ENCODE data around the gene SRSF1.
"Not testable (repeated sequence)": the region's sequence is repeated elsewhere in the genome, so short reads cannot be mapped to it uniquely, and the experiment has no call there.

The SRSF1 gene, protein sequence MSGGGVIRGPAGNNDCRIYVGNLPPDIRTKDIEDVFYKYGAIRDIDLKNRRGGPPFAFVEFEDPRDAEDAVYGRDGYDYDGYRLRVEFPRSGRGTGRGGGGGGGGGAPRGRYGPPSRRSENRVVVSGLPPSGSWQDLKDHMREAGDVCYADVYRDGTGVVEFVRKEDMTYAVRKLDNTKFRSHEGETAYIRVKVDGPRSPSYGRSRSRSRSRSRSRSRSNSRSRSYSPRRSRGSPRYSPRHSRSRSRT

DNA sequence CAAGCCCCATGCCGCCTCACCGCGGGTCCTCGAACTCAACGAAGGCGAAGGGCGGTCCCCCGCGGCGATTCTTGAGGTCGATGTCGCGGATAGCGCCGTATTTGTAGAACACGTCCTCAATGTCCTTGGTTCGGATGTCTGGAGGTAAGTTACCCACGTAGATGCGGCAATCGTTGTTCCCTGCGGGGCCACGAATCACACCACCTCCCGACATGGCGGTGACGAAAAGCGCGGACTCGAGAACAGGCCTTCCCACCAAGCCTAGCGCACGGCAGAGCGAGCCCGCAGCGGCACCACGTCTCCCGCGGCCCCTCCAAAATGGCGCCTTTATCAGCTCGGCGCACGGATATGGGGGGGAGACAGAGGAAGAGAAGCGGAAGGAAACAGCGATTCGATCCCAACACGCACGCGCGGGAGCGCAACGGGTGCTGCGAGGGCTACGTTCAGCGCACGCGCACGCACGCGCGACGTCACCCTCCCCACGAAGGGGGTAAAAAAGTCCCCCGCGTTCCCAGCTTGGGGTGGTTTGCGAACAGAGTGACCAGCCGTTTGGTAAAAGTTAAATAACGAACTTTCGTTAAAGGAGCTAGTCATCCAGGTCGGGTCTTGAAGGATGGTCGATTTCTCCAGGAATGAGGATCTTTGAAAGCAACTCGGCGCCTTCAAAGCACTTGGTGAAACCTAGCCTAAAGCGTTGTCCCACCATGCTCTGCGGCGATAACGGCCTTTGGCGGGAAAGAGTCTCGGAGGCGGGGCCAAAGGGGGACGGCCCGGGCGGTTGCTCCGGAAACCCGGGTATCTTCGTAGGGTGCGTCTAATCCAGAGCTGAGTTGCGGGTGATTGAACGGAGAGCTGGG lies at the start of gene SRSF1:
TSS of gene SRSF1 (minus strand) at position 323 of the 857 bp plus-strand sequence. CDS start at position 214, 109 bp downstream.
- peak; percentile 97 for DNase-seq

DNA sequence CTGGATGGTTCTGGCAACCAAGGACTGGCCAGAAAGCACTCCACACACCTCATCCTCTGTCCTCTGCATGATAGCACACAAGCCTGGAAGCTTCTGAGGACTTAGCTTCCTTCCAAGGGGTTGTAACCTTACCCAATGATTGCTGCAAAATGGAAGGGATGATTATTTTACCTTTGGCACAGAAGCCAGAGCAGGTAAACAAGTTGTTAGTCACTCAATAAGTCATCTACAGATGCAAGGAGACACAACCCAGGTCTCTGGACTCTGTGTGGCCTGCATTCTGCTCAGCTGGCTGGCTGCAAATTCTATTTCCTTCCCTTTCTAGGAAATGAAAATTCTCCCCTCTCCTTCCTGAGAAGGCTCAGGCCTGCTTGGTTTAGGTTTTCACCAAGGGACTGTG lies 49.4 kb upstream of the SRSF1 start:
- no peak for DNase-seq

DNA sequence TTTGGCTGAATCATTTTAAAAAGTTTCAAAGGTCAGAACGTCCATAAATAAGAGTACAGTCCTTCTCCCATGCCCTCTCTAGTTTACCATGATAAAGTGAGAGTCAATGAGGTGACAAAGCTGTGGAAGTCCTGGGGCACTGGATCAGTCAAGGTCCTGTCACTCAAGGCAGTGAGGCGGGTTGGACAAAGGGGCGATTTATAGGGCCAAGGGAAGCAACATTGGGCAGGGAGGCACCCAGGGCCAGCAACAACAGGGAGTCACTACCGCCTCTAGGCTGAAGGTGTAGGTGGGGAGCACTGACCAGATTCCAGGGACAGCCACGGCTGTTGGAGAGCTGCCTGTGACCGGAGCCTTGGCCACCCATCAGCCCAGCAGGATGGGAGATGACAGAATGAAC lies 47.6 kb upstream of the SRSF1 start:
- DNase-seq, result no peak

DNA sequence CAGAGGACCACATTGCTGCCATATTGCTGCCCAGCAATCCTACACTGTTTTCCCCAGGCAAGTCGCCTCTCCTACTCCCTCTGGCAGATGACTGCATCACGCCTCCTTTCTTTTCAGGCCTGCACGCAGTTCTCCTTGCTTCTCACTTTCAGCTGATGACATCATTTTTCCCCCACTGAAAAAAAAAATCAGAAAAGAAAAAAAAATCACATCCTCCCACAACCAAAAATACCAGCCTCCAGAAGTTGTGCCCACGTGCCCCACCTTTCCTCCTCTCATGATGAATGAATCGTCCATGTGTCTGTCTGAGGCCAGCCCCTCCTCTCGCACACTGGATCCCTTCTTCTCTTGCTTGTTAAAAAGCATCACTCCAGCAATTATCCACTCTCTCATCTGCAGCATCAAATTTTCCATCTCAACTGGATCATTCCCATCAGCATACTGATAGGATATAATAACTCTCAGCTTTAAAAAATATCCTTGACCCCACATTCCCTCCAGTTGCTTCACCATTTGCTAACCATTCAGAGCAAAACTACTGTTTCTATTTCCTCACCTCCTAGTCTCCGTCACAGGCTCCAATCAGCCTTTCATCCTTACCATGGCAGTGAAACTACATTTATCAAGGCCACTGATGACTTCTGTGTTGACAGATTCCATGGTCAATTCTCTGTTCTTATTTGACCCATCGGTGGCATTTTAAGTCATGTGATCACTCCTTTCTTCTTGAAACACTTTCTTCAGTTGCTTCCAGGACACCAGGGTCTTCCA lies 46.1 kb upstream of the SRSF1 start:
- no peak for DNase-seq

DNA sequence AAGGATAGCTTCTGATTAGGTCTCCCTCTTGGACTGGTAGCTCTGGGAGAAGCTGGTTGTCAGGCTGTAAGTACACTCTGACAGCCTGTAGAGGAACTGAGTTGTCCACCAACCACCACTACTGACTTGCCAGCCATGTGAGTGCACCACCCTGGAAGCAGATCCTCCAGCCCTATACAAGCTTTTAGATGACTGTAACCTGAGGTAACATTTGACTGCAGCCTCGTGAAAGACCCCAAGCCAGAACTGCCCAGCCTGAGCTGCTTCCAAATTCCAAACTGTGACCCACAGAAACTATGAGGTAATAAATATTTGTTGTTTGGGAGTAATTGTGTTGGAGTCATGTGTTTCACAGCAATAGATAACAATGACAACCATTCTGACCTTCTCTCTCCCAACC lies 45.4 kb upstream of the SRSF1 start:
- no peak for DNase-seq

DNA sequence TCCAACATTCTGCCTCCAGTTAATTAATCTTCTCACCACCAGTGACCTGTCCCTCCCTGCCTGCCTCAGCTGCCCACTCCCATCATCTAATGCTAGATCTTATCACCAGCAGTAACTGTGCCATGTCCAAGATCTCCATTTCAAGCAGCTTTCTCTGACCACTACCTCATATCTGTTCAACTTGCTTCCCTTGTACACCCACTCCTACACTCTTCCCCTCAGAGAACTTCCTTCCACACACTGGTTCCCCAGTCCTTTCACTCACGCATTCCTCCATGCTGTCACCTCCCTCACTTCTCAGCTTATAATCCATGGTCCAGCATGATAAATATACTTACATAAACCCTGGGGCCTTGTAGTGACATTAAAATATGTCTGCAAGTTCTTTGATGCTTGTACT lies 44.4 kb upstream of the SRSF1 start:
- DNase-seq, result no peak

DNA sequence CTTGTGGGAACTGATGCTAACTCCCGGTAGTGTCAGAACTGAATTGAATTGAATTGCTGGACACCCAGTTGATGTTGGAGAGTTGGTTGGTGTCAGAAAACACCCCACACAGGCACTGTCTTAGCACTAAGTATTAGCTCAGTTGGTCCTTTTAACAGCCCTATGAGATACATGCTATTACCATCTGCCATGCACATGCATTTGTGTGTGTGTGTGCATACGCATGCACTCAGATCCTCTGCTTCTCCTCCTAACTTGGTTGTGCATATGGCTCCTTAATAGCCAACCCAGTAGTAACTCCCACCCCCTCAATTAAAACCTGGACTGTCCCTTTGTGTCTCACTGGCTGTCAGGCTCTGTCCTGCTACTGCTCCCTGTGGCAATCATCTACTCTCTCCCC lies 43.9 kb upstream of the SRSF1 start:
- DNase-seq, result no peak

DNA sequence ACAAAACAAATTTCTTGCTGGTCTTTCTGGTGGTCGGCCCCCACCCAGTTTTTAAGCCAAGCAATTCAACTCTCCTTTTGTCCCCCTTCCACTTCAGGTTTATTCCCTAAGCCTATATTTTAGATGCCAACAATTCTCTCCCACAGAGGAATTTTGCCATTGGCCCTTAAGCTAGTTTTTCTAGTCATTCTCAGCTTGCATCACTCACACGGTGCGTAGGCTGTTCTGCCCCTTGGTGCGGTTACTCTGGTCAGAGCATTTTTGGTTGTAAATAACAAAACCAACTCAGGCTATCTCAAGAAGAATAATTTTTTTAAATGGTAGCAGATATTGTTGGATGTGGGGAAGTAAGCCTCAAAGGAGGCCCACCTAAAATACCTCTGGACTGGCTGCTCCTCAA lies 42.5 kb upstream of the SRSF1 start:
- no peak for DNase-seq

DNA sequence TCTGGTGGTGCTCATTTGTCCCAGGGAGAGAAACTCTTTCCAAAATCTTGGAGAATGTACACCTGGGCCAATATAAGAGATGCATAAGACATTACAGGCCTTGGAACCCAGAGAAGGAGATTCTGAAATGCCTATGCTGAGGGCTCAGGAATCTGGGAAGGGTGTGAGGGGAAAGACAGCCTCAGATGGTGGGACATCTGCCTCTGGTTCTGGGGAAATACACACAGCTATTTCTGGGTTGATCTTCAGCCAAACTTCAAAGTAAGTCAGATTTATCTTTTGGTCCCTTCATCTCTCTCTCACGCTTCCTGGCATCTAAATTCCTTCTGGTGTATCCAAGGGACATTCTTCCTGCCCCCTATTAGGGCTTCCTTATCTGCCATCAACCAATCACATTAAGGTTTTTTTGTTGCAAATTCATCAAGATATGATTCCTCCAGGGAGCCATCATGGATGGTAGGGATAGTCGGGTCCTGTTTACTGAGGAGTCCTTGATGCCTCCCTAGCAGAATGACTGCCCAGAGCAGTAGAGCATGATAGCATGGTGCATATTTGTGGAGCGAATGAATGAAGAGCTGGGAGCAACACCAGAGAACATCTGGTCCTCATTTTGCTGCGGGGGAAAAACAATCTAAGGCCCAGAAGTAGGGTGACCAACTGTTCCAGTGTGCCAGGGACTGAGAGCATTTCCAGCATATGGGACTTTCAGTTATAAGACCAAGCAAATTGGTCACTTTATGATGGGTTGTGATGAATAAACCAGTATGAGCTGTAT lies 40.5 kb upstream of the SRSF1 start:
- no peak for DNase-seq

DNA sequence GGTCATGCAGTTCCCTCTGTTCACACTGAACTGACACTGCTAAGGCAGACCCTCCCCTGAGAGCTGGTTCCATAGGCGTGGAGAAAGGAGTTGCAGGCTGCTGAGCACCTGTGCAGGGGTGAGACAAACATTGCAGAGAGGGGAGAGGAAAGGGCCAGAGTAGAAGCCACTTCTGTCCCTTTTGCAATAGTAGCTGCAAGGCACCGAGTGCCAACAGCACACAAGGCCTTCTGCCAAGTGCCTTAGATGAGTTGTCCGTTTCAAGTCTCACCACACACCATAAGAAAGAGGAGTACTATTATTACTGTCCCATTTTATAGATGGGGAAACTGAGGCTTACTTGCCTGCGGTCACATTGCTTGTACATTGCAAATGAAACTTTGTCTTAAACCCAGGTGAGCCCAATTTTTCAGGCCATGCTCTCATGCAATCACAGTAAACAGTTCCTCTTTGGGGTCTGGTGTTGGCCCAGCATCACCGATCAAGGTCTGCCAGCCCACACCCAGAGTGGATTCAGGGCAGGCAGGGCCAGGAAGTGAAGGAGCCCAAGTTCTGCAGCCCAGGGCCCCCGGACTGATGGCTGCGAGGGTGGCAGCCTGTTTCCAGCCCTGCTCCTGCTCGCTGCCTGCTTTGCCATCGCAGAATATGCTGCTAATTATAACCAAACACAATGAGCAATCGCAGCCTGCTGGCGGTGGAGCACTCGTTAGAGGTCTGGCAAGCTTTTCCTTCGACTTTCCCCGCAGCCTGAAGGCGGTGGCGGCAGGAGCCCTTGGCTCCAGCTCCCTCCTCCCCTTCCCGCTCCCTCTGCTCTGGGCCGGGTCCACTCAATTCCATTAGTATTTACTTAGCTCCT lies 39.4 kb upstream of the SRSF1 start:
- no peak for DNase-seq

DNA sequence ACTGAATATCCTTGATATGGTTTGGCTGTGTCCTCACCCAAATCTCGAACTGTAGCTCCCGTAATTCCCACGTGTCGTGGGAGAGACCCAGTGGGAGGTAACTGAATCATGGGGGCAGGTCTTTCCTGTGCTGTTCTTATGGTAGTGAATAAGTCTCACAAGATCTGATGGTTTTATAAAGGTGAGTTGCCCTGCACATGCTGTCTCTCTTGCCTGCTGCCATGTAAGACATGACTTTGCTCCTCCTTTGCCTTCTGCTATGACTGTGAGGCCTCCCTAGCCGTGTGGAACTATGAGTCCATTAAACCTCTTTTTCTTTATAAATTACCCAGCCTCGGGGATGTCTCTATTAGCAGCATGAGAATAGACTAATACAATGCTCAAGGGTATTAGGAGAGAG lies 37.2 kb upstream of the SRSF1 start:
- DNase-seq, result not testable (repeated sequence)

DNA sequence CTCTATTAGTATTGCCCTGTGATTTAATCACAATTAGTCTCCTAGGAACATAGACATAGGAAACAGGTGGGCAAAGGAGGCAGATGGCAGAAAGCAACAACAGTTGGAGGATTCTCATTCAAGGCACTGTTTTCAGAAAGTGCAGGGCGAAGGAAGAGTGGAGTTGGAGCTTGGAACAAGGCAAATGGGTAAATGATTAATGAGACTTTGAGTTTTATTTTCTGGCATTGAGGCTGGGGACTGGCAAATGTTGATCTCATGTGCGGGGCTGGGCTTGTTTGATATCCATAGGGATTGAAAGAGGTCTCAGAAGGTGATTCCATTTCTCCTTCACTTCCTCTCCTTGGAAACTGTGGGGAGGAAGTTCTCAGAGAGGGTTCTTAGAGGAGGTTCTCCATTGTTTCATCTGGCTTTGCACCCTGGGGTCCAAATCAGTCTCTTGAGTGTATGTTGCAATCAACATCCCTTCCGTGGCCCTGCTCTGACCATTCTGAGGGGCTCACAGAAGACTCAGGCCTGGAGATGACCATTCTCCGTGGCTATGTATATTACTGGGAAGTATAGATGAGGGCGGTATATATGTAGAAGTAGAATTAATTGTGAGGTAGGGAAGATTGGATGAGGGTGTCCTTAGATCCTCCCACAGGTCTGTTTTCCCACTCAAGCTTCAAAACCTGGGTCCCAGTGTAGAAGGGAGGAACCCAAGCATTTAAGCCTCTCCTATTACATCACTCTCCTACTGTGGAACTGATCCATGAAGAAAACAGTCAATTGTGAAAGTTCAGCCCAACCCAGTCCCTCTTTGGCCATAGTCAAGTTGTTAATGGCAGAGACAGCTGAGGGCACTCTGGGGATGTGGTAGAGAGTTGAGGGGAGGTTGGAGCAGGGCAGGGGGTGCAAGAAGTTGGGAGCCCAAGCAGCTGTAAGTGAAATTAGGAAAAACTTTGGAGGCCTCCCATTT lies 36.5 kb upstream of the SRSF1 start:
- no peak for DNase-seq

DNA sequence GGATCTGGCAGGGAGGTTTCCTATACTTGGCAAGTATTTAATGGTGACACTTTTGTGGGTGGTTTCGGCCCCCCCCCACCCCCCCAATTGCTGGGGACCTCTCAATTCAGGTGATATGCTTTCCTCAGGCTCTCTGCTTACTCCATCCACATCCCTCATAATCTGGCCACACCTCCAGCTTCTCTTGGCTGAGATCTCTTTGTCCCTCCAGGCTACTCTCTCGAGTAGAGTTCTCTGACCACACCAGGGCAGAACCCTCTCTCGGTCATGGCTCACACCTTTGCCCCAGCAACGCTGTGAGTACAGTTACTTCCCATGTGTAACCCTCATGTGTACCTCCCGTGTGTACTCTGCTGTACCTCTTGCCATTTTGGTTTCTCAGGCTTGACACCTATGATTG lies 34.1 kb upstream of the SRSF1 start:
- DNase-seq, result no peak

DNA sequence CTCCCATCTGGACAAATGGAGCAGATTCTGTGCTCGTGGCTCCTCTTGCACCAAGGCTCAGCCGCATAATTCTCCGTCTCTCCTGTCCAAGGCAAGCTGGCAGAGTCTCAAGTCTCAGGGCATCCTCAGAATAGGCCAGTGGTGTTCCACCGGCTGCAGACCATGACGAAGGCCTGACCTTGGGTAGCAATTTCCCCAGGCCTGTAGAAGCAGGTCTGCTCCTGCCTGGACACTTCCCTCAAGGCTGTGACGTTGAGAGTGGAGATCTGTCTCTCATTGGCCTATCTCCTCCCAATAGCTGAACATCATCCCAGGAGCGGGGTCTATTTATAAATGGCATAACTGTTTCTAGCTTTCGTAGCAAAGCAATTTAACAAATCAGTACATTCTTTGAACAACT lies 33.3 kb upstream of the SRSF1 start:
- no peak for DNase-seq

DNA sequence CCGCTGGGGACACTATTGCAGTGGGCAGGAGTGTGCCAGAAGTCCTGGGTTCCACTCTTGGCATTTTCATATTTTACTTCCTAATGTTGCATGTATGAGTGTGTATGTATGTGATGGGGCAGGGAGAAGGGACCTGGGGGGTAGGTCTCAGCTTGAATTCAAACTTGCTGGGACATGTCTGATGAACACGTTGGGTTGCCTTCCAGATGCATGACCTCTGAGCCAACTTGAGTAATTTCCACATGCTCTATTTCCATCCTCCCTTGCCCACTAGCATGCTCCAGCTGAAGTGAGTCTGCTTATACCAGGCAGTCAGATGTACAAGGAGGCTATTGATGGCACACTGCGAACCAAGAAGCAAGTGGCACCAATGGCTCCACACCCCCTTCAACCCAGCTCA lies 32.9 kb upstream of the SRSF1 start:
- no peak for DNase-seq

DNA sequence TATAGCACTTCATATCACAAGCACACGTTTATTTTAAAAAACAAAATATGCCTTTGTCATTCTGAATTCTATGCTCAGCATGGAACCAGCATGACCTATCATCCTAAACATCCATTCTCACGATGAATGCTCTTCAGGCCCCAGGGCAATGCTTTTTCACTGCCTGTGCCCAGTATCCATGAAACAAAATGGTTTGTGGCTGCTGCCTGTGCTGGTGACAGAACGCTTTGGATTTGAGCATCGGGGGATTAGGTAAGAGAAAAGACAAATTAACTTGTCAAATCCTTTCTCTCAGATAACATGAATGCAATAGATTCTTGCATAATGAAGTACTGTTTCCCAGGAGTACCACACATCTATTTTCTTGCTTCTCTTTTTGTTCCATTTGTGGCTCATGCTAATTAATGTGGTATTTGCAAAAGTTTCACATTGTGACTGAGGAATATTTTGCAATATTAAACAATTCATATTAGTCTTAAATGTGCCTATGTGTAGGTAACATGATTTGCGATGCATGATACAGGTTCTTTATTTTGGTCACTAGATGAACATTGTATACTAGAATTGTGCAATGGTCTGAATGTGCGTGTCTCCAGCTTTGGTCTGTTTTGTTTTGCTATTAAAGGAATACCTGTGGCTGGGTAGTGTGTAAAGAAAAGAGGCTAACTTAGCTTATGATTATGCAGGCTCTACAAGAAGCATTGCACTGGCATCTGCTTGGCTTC lies 25.8 kb upstream of the SRSF1 start:
- no peak for DNase-seq

DNA sequence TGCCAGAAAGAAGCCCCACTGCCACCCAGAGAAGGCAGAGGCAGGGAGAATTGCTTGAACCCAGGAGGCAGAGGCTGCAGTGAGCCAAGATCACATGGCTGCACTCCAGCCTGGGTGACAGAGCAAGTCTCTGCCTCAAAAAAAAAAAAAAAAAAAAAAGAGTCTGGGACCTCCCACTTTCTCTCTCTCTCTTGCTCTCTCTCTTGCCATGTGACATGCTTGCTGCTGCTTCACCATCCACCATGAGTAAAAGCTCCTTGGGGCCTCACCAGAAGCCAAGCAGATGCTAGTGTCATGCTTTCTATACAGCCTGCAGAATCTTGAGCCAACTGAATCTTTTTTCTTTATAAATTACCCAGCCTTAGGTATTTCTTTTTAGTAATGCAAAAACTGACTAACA lies 21.5 kb upstream of the SRSF1 start:
- DNase-seq, result no peak

DNA sequence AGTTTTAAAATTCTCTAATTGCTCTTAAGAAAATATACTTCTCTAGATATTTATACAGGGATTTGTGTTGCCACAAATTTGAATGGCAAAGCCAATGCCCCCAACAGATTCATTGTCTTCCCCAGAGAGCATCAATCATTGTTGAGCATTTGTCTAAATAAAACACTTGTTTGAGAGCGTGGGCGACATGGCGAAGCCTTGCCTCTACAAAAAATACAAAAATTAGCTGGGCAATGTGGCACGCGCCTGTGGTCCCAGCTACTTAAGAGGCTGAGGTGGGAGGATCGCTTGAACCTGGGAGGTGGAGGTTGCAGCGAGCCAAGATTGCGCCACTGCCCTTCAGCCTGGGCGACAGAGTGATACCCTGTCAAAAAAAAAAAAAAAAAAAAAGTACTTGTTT lies 13.4 kb upstream of the SRSF1 start:
- DNase-seq, result no peak

DNA sequence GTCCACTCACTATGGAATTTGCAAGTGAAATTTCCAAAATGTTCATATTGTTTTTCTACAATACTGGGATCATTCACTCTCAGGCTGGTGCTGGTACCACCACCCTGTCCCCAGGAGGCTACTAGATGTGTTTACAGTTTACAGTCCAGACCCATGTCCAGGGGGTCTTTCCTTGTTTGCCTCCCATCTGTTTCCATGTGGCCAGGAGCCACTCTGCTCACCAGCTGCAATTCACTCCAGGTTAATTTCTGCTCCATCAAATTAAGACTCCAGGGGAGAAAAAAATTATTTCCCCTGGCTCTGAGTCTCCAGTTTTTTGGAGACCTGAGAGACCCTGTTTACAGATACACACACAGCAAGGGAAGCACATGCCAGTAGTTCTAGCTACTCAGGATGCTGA lies 12.5 kb upstream of the SRSF1 start:
- no peak for DNase-seq

DNA sequence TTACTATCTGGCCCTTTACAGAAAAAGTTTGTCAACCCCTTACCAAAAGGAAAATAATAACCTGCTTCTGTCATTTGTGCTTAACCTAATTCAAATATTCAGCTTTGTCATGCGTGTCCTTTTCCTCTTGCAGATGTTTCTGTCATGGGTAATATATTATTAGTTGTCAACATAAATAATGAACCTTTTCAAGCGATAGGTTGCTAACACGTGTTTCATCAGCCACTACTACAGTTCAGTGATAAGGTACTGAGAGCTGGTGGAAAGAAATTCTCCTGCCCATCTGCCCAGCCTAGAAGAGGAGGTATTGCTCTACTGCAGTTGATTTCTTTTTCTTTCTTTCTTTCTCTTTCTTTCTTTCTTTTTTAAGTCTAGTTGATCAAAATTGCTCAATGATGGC lies 12.0 kb upstream of the SRSF1 start:
- DNase-seq, result no peak

Data from HCEC 1CT (cell line).